ENCODE results near the gene LGALS7.

LGALS7 gene

DNA sequence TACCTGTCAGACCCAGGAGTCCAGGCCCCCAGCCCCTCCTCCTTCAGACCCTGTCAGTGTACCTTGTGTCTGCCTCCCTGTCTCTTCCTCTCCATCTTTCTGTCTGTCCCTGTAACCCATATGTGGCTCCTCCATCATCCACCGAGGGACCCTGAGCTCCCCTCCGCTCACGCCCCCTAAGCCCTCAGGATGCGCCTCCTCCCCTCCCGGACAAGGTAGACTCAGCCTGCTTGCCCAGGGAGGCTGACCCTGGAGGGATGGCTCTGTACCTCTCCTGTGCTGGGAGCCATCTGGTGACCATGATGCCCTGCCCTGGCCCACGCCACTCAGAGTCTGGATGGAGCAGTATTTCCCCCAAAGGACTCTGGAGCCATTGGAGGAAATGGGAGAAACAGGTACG lies 28.0 kb downstream of the LGALS7 start:
- H2AFZ ChIP-seq (ENCODE audit: low read depth, low read length), result no peak overlapping the region
- TF ChIP-seq EZH2phosphoT487 (IDR thresholded peaks at IDR 0.05; ENCODE audit: low read depth) (no peak), CTCF (IDR thresholded peaks at IDR 0.05; ENCODE audit: low read depth, low read length) (no peak)

GRCh38 chr19:38744874-38745273 lies 28.4 kb downstream of the LGALS7 start:
- Histone ChIP-seq H3K79me2 (ENCODE audit: low read length) (no peaks in the 10 kb centered on the region), H3K9me3 (ENCODE audit: insufficient read depth, low read length) (no peaks in the 10 kb centered on the region)

More for the DNA sequence above, 28.0 kb downstream of the LGALS7 start:
- Histone ChIP-seq H3K4me3 (ENCODE audit: low read length) (no peak overlapping the region), H3K36me3 (replicated peaks; ENCODE audit: low read depth, low read length) (no peaks in the 10 kb centered on the region), H3K4me2 (ENCODE audit: low read length) (no peak overlapping the region), H3K4me1 (ENCODE audit: low read length) (no peaks in the 10 kb centered on the region), H3K79me2 (ENCODE audit: low read length) (no peaks in the 10 kb centered on the region), H4K20me1 (ENCODE audit: insufficient read depth, low read length) (no peaks in the 10 kb centered on the region), H3K9ac (ENCODE audit: low read length) (no peak overlapping the region), H3K27ac (ENCODE audit: low read length) (no peak overlapping the region), H3K27me3 (ENCODE audit: low read depth, low read length) (peaks cover 5% of the 10 kb centered on the region), H3K9me3 (ENCODE audit: insufficient read depth, low read length) (no peaks in the 10 kb centered on the region)

DNA sequence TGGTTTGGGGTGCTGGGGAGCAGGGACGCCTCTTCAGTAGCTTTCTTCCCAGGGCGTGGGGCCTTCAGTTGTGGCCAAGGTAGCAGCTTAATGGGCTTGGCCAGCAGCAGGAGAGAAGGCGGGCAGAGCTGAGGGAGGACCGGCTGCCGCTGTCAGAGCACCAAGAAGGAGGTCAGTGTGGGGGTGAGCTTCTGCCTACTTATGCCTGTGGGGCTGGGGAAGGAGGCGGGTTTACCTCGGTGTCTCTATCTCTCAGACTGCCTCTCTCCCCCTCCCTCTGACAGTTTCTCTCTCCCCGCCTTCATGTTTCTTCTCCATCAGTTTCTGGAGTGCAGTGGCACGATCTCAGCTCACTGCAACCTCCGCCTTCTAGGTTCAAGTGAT lies 29.0 kb downstream of the LGALS7 start, which contains the start of gene CAPN12:
Gene CAPN12, minus strand, starts transcription at position 177 of the 384 bp plus-strand sequence. CDS start 309 bp downstream, outside the sequence.
- no peak for TF ChIP-seq EZH2phosphoT487 (IDR thresholded peaks at IDR 0.05; ENCODE audit: low read depth)
- TF ChIP-seq CTCF (IDR thresholded peaks at IDR 0.05; ENCODE audit: low read depth, low read length), result no peak
- H3K27ac ChIP-seq (ENCODE audit: low read length), result no peak within 1 kb of the TSS
- no peaks in the 10 kb centered on the region for H3K9me3 ChIP-seq (ENCODE audit: insufficient read depth, low read length)
- no peak within 1 kb of the TSS for H2AFZ ChIP-seq (ENCODE audit: low read depth, low read length)
- H3K9ac ChIP-seq (ENCODE audit: low read length), result no peak within 1 kb of the TSS
- H3K4me3 ChIP-seq (ENCODE audit: low read length), result no peak within 1 kb of the TSS
- no peaks in the 10 kb centered on the region for H3K79me2 ChIP-seq (ENCODE audit: low read length)
- no peak within 1 kb of the TSS for H3K4me2 ChIP-seq (ENCODE audit: low read length)
- H3K36me3 ChIP-seq (replicated peaks; ENCODE audit: low read depth, low read length), result no peaks in the 10 kb centered on the region
- H3K27me3 ChIP-seq (ENCODE audit: low read depth, low read length), result no peaks in the 10 kb centered on the region
- no peaks in the 10 kb centered on the region for H3K4me1 ChIP-seq (ENCODE audit: low read length)
- no peaks in the 10 kb centered on the region for H4K20me1 ChIP-seq (ENCODE audit: insufficient read depth, low read length)

More at GRCh38 chr19:38744874-38745273, 28.4 kb downstream of the LGALS7 start:
- Histone ChIP-seq H4K20me1 (ENCODE audit: insufficient read depth, low read length) (no peaks in the 10 kb centered on the region), H2AFZ (ENCODE audit: low read depth, low read length) (no peak overlapping the region), H3K27me3 (ENCODE audit: low read depth, low read length) (peaks cover under 1% of the 10 kb centered on the region; the same call in 1 of the 2 replicates), H3K4me3 (ENCODE audit: low read length) (no peak overlapping the region), H3K4me2 (ENCODE audit: low read length) (no peak overlapping the region), H3K4me1 (ENCODE audit: low read length) (no peaks in the 10 kb centered on the region), H3K9ac (ENCODE audit: low read length) (no peak overlapping the region), H3K27ac (ENCODE audit: low read length) (no peak overlapping the region), H3K36me3 (replicated peaks; ENCODE audit: low read depth, low read length) (no peaks in the 10 kb centered on the region)
- no peak for TF ChIP-seq CTCF (IDR thresholded peaks at IDR 0.05; ENCODE audit: low read depth, low read length)
- TF ChIP-seq EZH2phosphoT487 (IDR thresholded peaks at IDR 0.05; ENCODE audit: low read depth), result no peak

DNA sequence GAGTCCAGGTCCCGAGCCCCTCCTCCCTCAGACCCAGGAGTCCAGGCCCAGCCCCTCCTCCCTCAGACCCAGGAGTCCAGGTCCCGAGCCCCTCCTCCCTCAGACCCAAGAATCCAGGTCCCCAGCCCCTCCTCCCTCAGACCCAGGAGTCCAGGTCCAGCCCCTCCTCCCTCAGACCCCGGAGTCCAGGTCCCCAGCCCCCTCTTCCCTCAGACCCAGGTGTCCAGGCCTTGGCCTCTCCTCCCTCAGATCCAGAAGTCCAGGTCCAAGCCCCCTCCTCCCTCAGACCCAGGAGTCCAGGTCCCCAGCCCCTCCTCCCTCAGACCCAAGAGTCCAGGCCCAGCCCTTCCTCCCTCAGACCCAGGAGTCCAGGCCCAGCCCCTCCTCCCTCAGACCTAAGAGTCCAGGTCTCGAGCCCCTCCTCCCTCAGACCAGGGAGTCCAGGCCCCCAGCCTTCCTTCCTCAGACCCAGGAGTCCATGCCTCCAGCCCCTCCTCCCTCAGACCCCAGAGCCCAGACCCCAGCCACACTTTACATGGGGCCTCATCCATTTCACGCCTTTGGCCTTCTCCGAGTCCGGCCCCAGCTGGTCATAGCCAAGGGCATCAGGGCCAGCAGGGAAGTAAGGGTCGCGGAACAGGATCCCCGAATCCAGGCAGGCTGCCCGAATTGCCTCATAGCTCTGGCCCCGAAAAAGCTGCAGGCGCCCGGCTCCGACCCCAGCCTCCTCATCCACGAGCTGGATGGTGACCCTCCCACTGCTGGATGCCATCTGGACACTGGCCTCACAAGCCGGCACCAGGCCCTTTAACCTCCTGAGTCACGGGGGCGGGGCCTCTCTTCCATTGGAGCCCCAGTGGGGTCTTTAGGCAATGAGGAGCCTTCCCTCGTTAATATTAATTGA lies 29.7 kb downstream of the LGALS7 start:
- no peaks in the 10 kb centered on the region for H3K27me3 ChIP-seq (ENCODE audit: low read depth, low read length)

More for the DNA sequence above, 29.7 kb downstream of the LGALS7 start:
- no peaks in the 10 kb centered on the region for H3K79me2 ChIP-seq (ENCODE audit: low read length)
- H3K36me3 ChIP-seq (replicated peaks; ENCODE audit: low read depth, low read length), result no peaks in the 10 kb centered on the region
- H3K4me2 ChIP-seq (ENCODE audit: low read length), result no peak overlapping the region
- no peak overlapping the region for H2AFZ ChIP-seq (ENCODE audit: low read depth, low read length)
- no peak overlapping the region for H3K4me3 ChIP-seq (ENCODE audit: low read length)
- no peak overlapping the region for H3K27ac ChIP-seq (ENCODE audit: low read length)
- H4K20me1 ChIP-seq (ENCODE audit: insufficient read depth, low read length), result no peaks in the 10 kb centered on the region
- TF ChIP-seq CTCF (IDR thresholded peaks at IDR 0.05; ENCODE audit: low read depth, low read length), result no peak
- TF ChIP-seq EZH2phosphoT487 (IDR thresholded peaks at IDR 0.05; ENCODE audit: low read depth), result no peak
- no peaks in the 10 kb centered on the region for H3K4me1 ChIP-seq (ENCODE audit: low read length)
- H3K9ac ChIP-seq (ENCODE audit: low read length), result no peak overlapping the region
- H3K9me3 ChIP-seq (ENCODE audit: insufficient read depth, low read length), result no peaks in the 10 kb centered on the region

Measured in OCI-LY3 (cell line).